Spleen (tissue), 7 donors: ENCODE measurements around the gene PIK3C2B.

Source experiments
- CTCF ChIP-seq, 11 experiments: fragments of 200-600 bp in 7 of 11; fragments of 450-650 bp in 4 of 11; sonication (generic) in 4 of 11; IDR thresholded peaks in 8 of 11; conservative IDR thresholded peaks in 3 of 11; 1 replicate in 7 of 11; 2 replicates in 4 of 11; pipeline versions ENCODE4 v1.4.0 to v1.8.0; 2016 to 2021; ENCODE audit warnings: antibody characterized with exemption in 11 of 11, inconsistent platforms in 4 of 11, mild to moderate bottlenecking in 1 of 11
- POLR2A ChIP-seq, 3 donors: fragments of 450-650 bp; IDR thresholded peaks; one replicate each; pipeline ENCODE4 v1.5.1; 2017; ENCODE audit warnings: antibody characterized with exemption in 3 of 3, mild to moderate bottlenecking in 1 of 3
- donor health status: DM: no; HTN: no; CAD: no; lungs with moderate emphysema.
- donor health status: DM: no; HTN: no; CAD: no.
- donor health status: DM: no; HTN: no; CAD: no.

DNA sequence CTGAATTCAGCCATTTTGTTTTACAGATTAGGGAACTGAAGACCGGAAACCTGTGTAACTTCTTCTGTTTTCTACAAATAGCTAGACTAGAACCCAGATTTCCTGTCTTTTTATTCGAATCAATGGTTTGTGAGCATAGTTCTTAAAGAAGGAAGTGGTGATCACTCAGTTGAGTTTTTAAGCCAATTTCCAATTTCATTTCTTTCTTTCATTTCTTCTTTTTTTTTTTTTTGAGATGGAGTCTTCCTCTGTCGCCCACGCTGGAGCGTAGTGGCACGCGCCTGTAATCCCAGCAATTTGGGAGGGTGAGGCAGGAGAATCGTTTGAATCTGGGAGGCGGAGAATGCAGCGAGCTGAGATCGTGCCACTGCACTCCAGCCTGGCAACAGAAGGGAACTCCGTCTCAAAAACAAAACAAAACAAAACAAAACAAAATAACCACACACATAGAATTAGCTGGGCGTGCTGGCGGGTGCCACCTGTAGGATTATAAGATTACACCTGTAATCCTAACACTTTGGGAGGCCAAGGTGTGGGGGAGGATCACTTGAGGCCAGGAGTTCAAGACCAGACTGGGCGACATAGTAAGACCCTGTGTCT, 18.6 kb upstream of the PIK3C2B start:
- no peak for TF ChIP-seq CTCF (IDR thresholded peaks at IDR 0.05 in 8 of 11, conservative IDR thresholded peaks at IDR 0.05 in 3 of 11)
- TF ChIP-seq POLR2A (IDR thresholded peaks at IDR 0.05), result no peak
